Measurements from ENCODE around the gene L3MBTL1. TPM values are rescaled to one million over a fixed set of nuclear protein-coding genes. Genes with fewer than 3 reads are reported as not detected.

Gene L3MBTL1
- total and polyA plus RNA-seq, 2 of the 4 experiments (the other 2 are of a cell fraction) = 2.2 to 4.5 TPM

- no peak overlapping the region for H2BK15ac ChIP-seq (ENCODE audit: low read depth, low read length)
- H4K8ac ChIP-seq (ENCODE audit: low read depth in 2 of 2, low read length in 2 of 2) = no peak overlapping the region
- H4K20me1 ChIP-seq (ENCODE audit: insufficient read depth, low read length) = no peaks in the 10 kb centered on the region
- H3K4me2 ChIP-seq (ENCODE audit: low read depth, low read length) = no peak overlapping the region
- intact Hi-C loops (cut with micrococcal nuclease) = no loop called here
- no peak for ATAC-seq (ENCODE audit: low read depth)
- no peaks in the 10 kb centered on the region for H3K4me1 ChIP-seq (ENCODE audit: control insufficient read depth, insufficient read depth, low read length)
- no peak overlapping the region for H2BK20ac ChIP-seq (ENCODE audit: low read depth, low read length)
- DNase-seq = no peak
- BruUV-seq (replicated peaks) = no TSS peak
- H3K23ac ChIP-seq (ENCODE audit: low read depth, low read length) = no peak overlapping the region
- H3K4me3 ChIP-seq (ENCODE audit: insufficient read depth, low read depth, low read length) = no peak overlapping the region
- no peak overlapping the region for H2AK9ac ChIP-seq (replicated peaks; ENCODE audit: low read depth, low read length, poor library complexity)
- no peak overlapping the region for H3K9ac ChIP-seq (ENCODE audit: low read depth, low read length)
- H3K4ac ChIP-seq (ENCODE audit: low read depth, low read length) = no peak overlapping the region
- in situ Hi-C loops (cut with MboI; ENCODE audit: low sequenced_read_pairs) = no loop called here
- WGBS, 2 experiments (ENCODE audit: extremely low coverage in 2 of 2, insufficient read length in 1 of 2) = 61% methylated on average over 6 of the region's 18 CpGs; no CpG with 5 or more reads in 1 of the 2 experiments
- no peaks in the 10 kb centered on the region for H3K9me3 ChIP-seq (ENCODE audit: control insufficient read depth, insufficient read depth, low read length)
- no peaks in the 10 kb centered on the region for H3K79me1 ChIP-seq (ENCODE audit: low read depth in 1 of 2, low read length in 2 of 2)
- no peak overlapping the region for H2BK5ac ChIP-seq (ENCODE audit: low read depth, low read length, poor library complexity, severe bottlenecking)
- TF ChIP-seq POLR2A (IDR thresholded peaks at IDR 0.05; ENCODE audit: low read depth, low read length) (no peak), CTCF (conservative IDR thresholded peaks at IDR 0.05; ENCODE audit: low read depth, low read length) (no peak), FOS (IDR thresholded peaks at IDR 0.05; ENCODE audit: low read depth, low read length) (no peak), NFE2L2 (IDR thresholded peaks at IDR 0.05; ENCODE audit: low read depth, low read length) (no peak), MAFK (IDR thresholded peaks at IDR 0.05; ENCODE audit: low read depth, low read length) (no peak), MAZ (IDR thresholded peaks at IDR 0.05; ENCODE audit: borderline replicate concordance, low read depth, low read length) (no peak), RAD21 (IDR thresholded peaks at IDR 0.05; ENCODE audit: low read length) (no peak), ELK1 (IDR thresholded peaks at IDR 0.05; ENCODE audit: borderline replicate concordance, low read depth, low read length) (no peak), CEBPB (IDR thresholded peaks at IDR 0.05; ENCODE audit: low read depth, low read length) (no peak), RCOR1 (IDR thresholded peaks at IDR 0.05; ENCODE audit: insufficient replicate concordance, low read length) (no peak), BHLHE40 (IDR thresholded peaks at IDR 0.05; ENCODE audit: low read depth, low read length) (no peak), CHD1 (IDR thresholded peaks at IDR 0.05; ENCODE audit: low read depth, low read length) (no peak)
- no peak overlapping the region for H3K14ac ChIP-seq (replicated peaks; ENCODE audit: low read depth, low read length)
- H3K36me3 ChIP-seq (ENCODE audit: control insufficient read depth, insufficient read depth, low read length) = no peaks in the 10 kb centered on the region
- dilution Hi-C loops (cut with HindIII; ENCODE audit: low sequenced_read_pairs, unreplicated experiment) = no loop called here
- H3K27ac ChIP-seq (ENCODE audit: insufficient read depth, low read length) = no peak overlapping the region
- no peak overlapping the region for H2AK5ac ChIP-seq (ENCODE audit: low read depth, low read length)
- no peak overlapping the region for H2BK120ac ChIP-seq (ENCODE audit: low read depth, low read length)
- H4K91ac ChIP-seq (ENCODE audit: insufficient read depth, low read depth, low read length) = no peak overlapping the region
- POLR2A ChIA-PET (ENCODE audit: unreplicated experiment) = no interaction called here
- no peak overlapping the region for H3K18ac ChIP-seq (ENCODE audit: low read depth, low read length)
- H2AFZ ChIP-seq (replicated peaks; ENCODE audit: low read length, poor library complexity) = no peak overlapping the region
- CTCF ChIA-PET = no interaction called here
- H3K56ac ChIP-seq (ENCODE audit: extremely low read depth, insufficient read depth, low read length) = no peak overlapping the region
- peaks cover 7% of the 10 kb centered on the region; the same call in 1 of the 2 replicates for H3K27me3 ChIP-seq (ENCODE audit: control insufficient read depth, insufficient read depth, low read length)
- H3K9me1 ChIP-seq (ENCODE audit: insufficient read depth, low read length) = no peaks in the 10 kb centered on the region; the same call in 1 of the 2 replicates
- no peak overlapping the region for H4K5ac ChIP-seq (ENCODE audit: low read depth, low read length)
These were observed 57.7 kb downstream of the L3MBTL1 start for GRCh38 chr20:43564993-43565757.

Measured in IMR-90 (cell line).